ENCODE measurements around the gene DEPDC1. TPM values are rescaled to one million over a fixed set of nuclear protein-coding genes. Genes with fewer than 3 reads are reported as not detected.

Gene DEPDC1
- total RNA-seq, 1 experiment from 2014 or later, result 66.5 TPM

- DNase-seq, result no peak
- no peaks in the 10 kb centered on the region for H3K27me3 ChIP-seq (ENCODE audit: control insufficient read depth, insufficient read depth, low read length)
- H3K36me3 ChIP-seq (replicated peaks; ENCODE audit: control insufficient read depth, insufficient read depth, low read length), result no peaks in the 10 kb centered on the region
- H3K4me3 ChIP-seq (ENCODE audit: insufficient read depth, low read depth, low read length), result no peak overlapping the region
Observed at GRCh38 chr1:68456202-68456601, 40.7 kb downstream of the DEPDC1 start.

GRCh38 chr1:68454534-68454933, 42.3 kb downstream of the DEPDC1 start:
- Histone ChIP-seq H3K36me3 (replicated peaks; ENCODE audit: control insufficient read depth, insufficient read depth, low read length) (no peaks in the 10 kb centered on the region), H3K27me3 (ENCODE audit: control insufficient read depth, insufficient read depth, low read length) (no peaks in the 10 kb centered on the region), H3K4me3 (ENCODE audit: insufficient read depth, low read depth, low read length) (no peak overlapping the region)
- no peak for DNase-seq

- H3K4me3 ChIP-seq (ENCODE audit: insufficient read depth, low read depth, low read length), result no peak overlapping the region
- no peaks in the 10 kb centered on the region for H3K27me3 ChIP-seq (ENCODE audit: control insufficient read depth, insufficient read depth, low read length)
- DNase-seq, result no peak
- no peaks in the 10 kb centered on the region for H3K36me3 ChIP-seq (replicated peaks; ENCODE audit: control insufficient read depth, insufficient read depth, low read length)
Observed at GRCh38 chr1:68453060-68453670, 43.7 kb downstream of the DEPDC1 start.

- no peaks in the 10 kb centered on the region for H3K27me3 ChIP-seq (ENCODE audit: control insufficient read depth, insufficient read depth, low read length)
- no peaks in the 10 kb centered on the region for H3K36me3 ChIP-seq (replicated peaks; ENCODE audit: control insufficient read depth, insufficient read depth, low read length)
- no peak within 1 kb of the TSS for H3K4me3 ChIP-seq (ENCODE audit: insufficient read depth, low read depth, low read length)
- DNase-seq, result no peak
Observed at GRCh38 chr1:68449901-68450300, 47.0 kb downstream of the DEPDC1 start, which contains the start of gene RPE65. TSS of gene RPE65 (minus strand) at chr1:68449954. CDS start at chr1:68449905, 49 bp downstream.

GRCh38 chr1:68448365-68448764, 48.5 kb downstream of the DEPDC1 start:
- no peaks in the 10 kb centered on the region for H3K27me3 ChIP-seq (ENCODE audit: control insufficient read depth, insufficient read depth, low read length)
- H3K4me3 ChIP-seq (ENCODE audit: insufficient read depth, low read depth, low read length), result no peak overlapping the region
- DNase-seq, result peak; percentile 72
- no peaks in the 10 kb centered on the region for H3K36me3 ChIP-seq (replicated peaks; ENCODE audit: control insufficient read depth, insufficient read depth, low read length)

- DNase-seq, result no peak
- Histone ChIP-seq H3K27me3 (ENCODE audit: control insufficient read depth, insufficient read depth, low read length) (no peaks in the 10 kb centered on the region), H3K36me3 (replicated peaks; ENCODE audit: control insufficient read depth, insufficient read depth, low read length) (no peaks in the 10 kb centered on the region), H3K4me3 (ENCODE audit: insufficient read depth, low read depth, low read length) (no peak overlapping the region)
Observed at GRCh38 chr1:68445709-68446108, 51.2 kb downstream of the DEPDC1 start.

- Histone ChIP-seq H3K27me3 (ENCODE audit: control insufficient read depth, insufficient read depth, low read length) (no peaks in the 10 kb centered on the region), H3K36me3 (replicated peaks; ENCODE audit: control insufficient read depth, insufficient read depth, low read length) (no peaks in the 10 kb centered on the region), H3K4me3 (ENCODE audit: insufficient read depth, low read depth, low read length) (no peak overlapping the region)
- peak; percentile 45 for DNase-seq
Observed at GRCh38 chr1:68442822-68443556, 53.9 kb downstream of the DEPDC1 start.

- Histone ChIP-seq H3K4me3 (ENCODE audit: insufficient read depth, low read depth, low read length) (no peak overlapping the region), H3K36me3 (replicated peaks; ENCODE audit: control insufficient read depth, insufficient read depth, low read length) (no peaks in the 10 kb centered on the region), H3K27me3 (ENCODE audit: control insufficient read depth, insufficient read depth, low read length) (no peaks in the 10 kb centered on the region)
- no peak for DNase-seq
Observed at GRCh38 chr1:68442006-68442405, 54.9 kb downstream of the DEPDC1 start.

GRCh38 chr1:68438310-68438709, 58.6 kb downstream of the DEPDC1 start:
- H3K27me3 ChIP-seq (ENCODE audit: control insufficient read depth, insufficient read depth, low read length), result no peaks in the 10 kb centered on the region
- no peaks in the 10 kb centered on the region for H3K36me3 ChIP-seq (replicated peaks; ENCODE audit: control insufficient read depth, insufficient read depth, low read length)
- no peak overlapping the region for H3K4me3 ChIP-seq (ENCODE audit: insufficient read depth, low read depth, low read length)
- no peak for DNase-seq

GRCh38 chr1:68433395-68433794, 63.5 kb downstream of the DEPDC1 start:
- no peaks in the 10 kb centered on the region for H3K36me3 ChIP-seq (replicated peaks; ENCODE audit: control insufficient read depth, insufficient read depth, low read length)
- no peak for DNase-seq
- H3K4me3 ChIP-seq (ENCODE audit: insufficient read depth, low read depth, low read length), result no peak overlapping the region
- no peaks in the 10 kb centered on the region for H3K27me3 ChIP-seq (ENCODE audit: control insufficient read depth, insufficient read depth, low read length)

- Histone ChIP-seq H3K36me3 (replicated peaks; ENCODE audit: control insufficient read depth, insufficient read depth, low read length) (no peaks in the 10 kb centered on the region), H3K27me3 (ENCODE audit: control insufficient read depth, insufficient read depth, low read length) (no peaks in the 10 kb centered on the region), H3K4me3 (ENCODE audit: insufficient read depth, low read depth, low read length) (no peak overlapping the region)
- no peak for DNase-seq
Observed at GRCh38 chr1:68431076-68431475, 65.8 kb downstream of the DEPDC1 start.

GRCh38 chr1:68429233-68429808, 67.6 kb downstream of the DEPDC1 start:
- DNase-seq, result no peak
- H3K27me3 ChIP-seq (ENCODE audit: control insufficient read depth, insufficient read depth, low read length), result no peaks in the 10 kb centered on the region

GRCh38 chr1:68426594-68426993, 70.3 kb downstream of the DEPDC1 start:
- no peaks in the 10 kb centered on the region for H3K27me3 ChIP-seq (ENCODE audit: control insufficient read depth, insufficient read depth, low read length)
- no peak overlapping the region for H3K4me3 ChIP-seq (ENCODE audit: insufficient read depth, low read depth, low read length)
- no peak for DNase-seq
- H3K36me3 ChIP-seq (replicated peaks; ENCODE audit: control insufficient read depth, insufficient read depth, low read length), result no peaks in the 10 kb centered on the region

More at GRCh38 chr1:68429233-68429808, 67.6 kb downstream of the DEPDC1 start:
- H3K4me3 ChIP-seq (ENCODE audit: insufficient read depth, low read depth, low read length), result no peak overlapping the region
- H3K36me3 ChIP-seq (replicated peaks; ENCODE audit: control insufficient read depth, insufficient read depth, low read length), result no peaks in the 10 kb centered on the region

Data from H7 (cell line).